HEK293 (cell line): ENCODE data around the gene RNF126.
A peak's percentile ranks its signal among the peaks of the same experiment; 100 is the strongest.
"Not testable (repeated sequence)": the region's sequence is repeated elsewhere in the genome, so short reads cannot be mapped to it uniquely, and the experiment has no call there.

Experiments used
- CTCF ChIA-PET: fragments of 350-600 bp; formaldehyde crosslinking; extraction: SDS; loops from one replicate; lab custom pipeline; 2021; ENCODE audit warnings: antibody characterized with exemption; lab: Yijun Ruan, JAX
- POLR2A ChIA-PET: fragments of 300-600 bp; formaldehyde crosslinking; extraction: SDS; loops from one replicate; lab custom pipeline; 2020; ENCODE audit warnings: antibody characterized with exemption, inconsistent platforms; lab: Yijun Ruan, JAX
- H3K27ac ChIP-seq: fragments of 200-500 bp; sonication (Bioruptor generic); 2 replicates; pipeline ENCODE4 v1.5.1; 2014; ENCODE audit warnings: low read depth, low read length, control low read depth, inconsistent platforms; ENCODE audit errors: extremely low read depth
- H3K36me3 ChIP-seq, 2 experiments: fragments of 200-500 bp in 1 of 2; sonication (Bioruptor generic) in 1 of 2; 1 replicate in 1 of 2; 2 replicates in 1 of 2; pipeline ENCODE4 v1.5.1; 2014 to 2017; ENCODE audit warnings: inconsistent platforms in 2 of 2, low read length in 2 of 2; ENCODE audit not compliant: control insufficient read depth in 2 of 2, insufficient read depth in 1 of 2
- H3K4me1 ChIP-seq: fragments of 200-500 bp; sonication (Bioruptor generic); 2 replicates; pipeline ENCODE4 v1.5.1; 2014; ENCODE audit warnings: mild to moderate bottlenecking, low read length, inconsistent platforms; ENCODE audit not compliant: control insufficient read depth, insufficient read depth
- H3K4me3 ChIP-seq: 2 replicates; pipeline ENCODE4 v1.5.1; 2011; ENCODE audit warnings: low read depth, mild to moderate bottlenecking, control low read depth, low read length, moderate library complexity
- H3K9me3 ChIP-seq: fragments of 200-500 bp; sonication (Bioruptor generic); 2 replicates; pipeline ENCODE4 v1.5.1; 2014; ENCODE audit warnings: low read depth, low read length, inconsistent platforms; ENCODE audit not compliant: control insufficient read depth, insufficient read depth
- GLIS1 ChIP-seq: fragments of 450-650 bp; formaldehyde crosslinking; IDR thresholded peaks from 2 replicates; pipeline ENCODE4 v1.5.1; 2016; ENCODE audit warnings: missing biosample characterization, missing genetic modification characterization
- GLIS2 ChIP-seq: fragments of 450-650 bp; formaldehyde crosslinking; IDR thresholded peaks from 2 replicates; pipeline ENCODE4 v1.5.1; 2016; ENCODE audit warnings: missing biosample characterization, missing genetic modification characterization
- KLF1 ChIP-seq: fragments of 450-650 bp; formaldehyde crosslinking; IDR thresholded peaks from 2 replicates; pipeline ENCODE4 v1.5.1; 2016; ENCODE audit warnings: missing biosample characterization, missing genetic modification characterization
- KLF8 ChIP-seq: fragments of 450-650 bp; formaldehyde crosslinking; IDR thresholded peaks from 2 replicates; pipeline ENCODE4 v1.5.1; 2016; ENCODE audit warnings: missing biosample characterization, missing genetic modification characterization
- TCF7L2 ChIP-seq: IDR thresholded peaks from 2 replicates; pipeline ENCODE4 v1.6.1; 2011; ENCODE audit warnings: low read depth, mild to moderate bottlenecking, inconsistent platforms, low read length, moderate library complexity, borderline replicate concordance
- ZFHX2 ChIP-seq: fragments of 450-650 bp; formaldehyde crosslinking; conservative IDR thresholded peaks from 2 replicates; pipeline ENCODE4 v1.5.1; 2016; ENCODE audit warnings: missing biosample characterization, missing genetic modification characterization
- ZNF121 ChIP-seq: fragments of 450-650 bp; formaldehyde crosslinking; IDR thresholded peaks from 2 replicates; pipeline ENCODE4 v1.5.1; 2016; ENCODE audit warnings: missing biosample characterization, missing genetic modification characterization
- ZNF16 ChIP-seq: fragments of 450-650 bp; formaldehyde crosslinking; IDR thresholded peaks from 2 replicates; pipeline ENCODE4 v1.5.1; 2016; ENCODE audit warnings: low read depth, missing biosample characterization, missing genetic modification characterization
- ZNF514 ChIP-seq: fragments of 450-650 bp; formaldehyde crosslinking; IDR thresholded peaks from 2 replicates; pipeline ENCODE4 v1.5.1; 2016; ENCODE audit warnings: missing biosample characterization, missing genetic modification characterization
- ZNF548 ChIP-seq: fragments of 450-650 bp; formaldehyde crosslinking; IDR thresholded peaks from 2 replicates; pipeline ENCODE4 v1.5.1; 2016; ENCODE audit warnings: missing biosample characterization, missing genetic modification characterization
- ZNF561 ChIP-seq: fragments of 450-650 bp; IDR thresholded peaks from 2 replicates; pipeline ENCODE4 v1.5.1; 2018; ENCODE audit warnings: missing biosample characterization, missing genetic modification characterization, borderline replicate concordance
- ZNF585B ChIP-seq: fragments of 450-650 bp; formaldehyde crosslinking; IDR thresholded peaks from 2 replicates; pipeline ENCODE4 v1.5.1; 2016; ENCODE audit warnings: missing biosample characterization, missing genetic modification characterization
- ZNF621 ChIP-seq: fragments of 450-650 bp; formaldehyde crosslinking; IDR thresholded peaks from 2 replicates; pipeline ENCODE4 v1.5.1; 2017; ENCODE audit warnings: missing biosample characterization, missing genetic modification characterization
- TF ChIP-seq, protein P1 (sequence below): fragments of 450-650 bp; formaldehyde crosslinking; IDR thresholded peaks from 2 replicates; pipeline ENCODE4 v1.5.1; 2016; ENCODE audit warnings: missing biosample characterization, missing genetic modification characterization
- TF ChIP-seq, protein P2 (sequence below): fragments of 450-650 bp; formaldehyde crosslinking; IDR thresholded peaks from 2 replicates; pipeline ENCODE4 v1.5.1; 2016; ENCODE audit warnings: missing biosample characterization, missing genetic modification characterization

RNF126 gene

DNA sequence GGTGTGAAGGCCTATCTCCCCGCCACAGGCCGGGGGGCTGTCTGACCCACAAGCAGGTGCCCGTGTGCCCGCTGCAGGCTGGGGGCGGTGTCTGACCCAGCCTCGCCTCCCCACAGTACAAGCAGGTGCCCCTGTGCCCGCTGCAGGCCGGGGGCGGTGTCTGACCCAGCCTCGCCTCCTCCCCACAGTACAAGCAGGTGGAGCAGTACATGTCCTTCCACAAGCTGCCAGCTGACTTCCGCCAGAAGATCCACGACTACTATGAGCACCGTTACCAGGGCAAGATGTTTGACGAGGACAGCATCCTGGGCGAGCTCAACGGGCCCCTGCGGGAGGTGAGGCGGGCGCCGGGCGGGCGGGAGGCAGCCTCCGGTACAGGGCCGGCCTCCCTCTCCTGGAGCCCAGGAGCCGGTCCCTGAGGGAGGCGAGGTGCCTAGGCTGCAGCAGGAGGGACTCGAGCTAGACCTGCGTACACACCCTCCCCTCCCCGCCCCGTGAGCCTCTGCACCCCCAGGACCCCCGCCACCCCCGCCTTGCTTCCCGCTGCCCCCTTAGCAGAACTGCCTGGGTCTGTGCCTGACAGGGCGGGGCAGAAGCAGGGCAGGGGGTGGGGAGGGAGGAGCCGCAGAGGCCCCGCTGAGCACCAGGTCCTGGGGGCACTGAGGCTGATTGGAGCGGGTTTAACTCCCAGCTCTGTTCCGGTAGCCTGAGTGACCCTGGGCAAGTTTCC is 52.8 kb downstream of the RNF126 start:
- POLR2A ChIA-PET: interaction anchor here (0.6 kb wide), 1 partner anchor 52 kb away, joined by 3 read pairs; no protein-coding TSS in a partner anchor
- Histone ChIP-seq H3K9me3 (no peaks in the 10 kb centered on the region), H3K4me1 (no peaks in the 10 kb centered on the region), H3K36me3 (peaks cover 0 to 24% of the 10 kb centered on the region in 2 experiments; a peak in 2 of 3 replicates), H3K4me3 (no peak overlapping the region), H3K27ac (no peak overlapping the region)
- TF ChIP-seq ZFHX2: 0 out of 2 replicates have a peak, but pooled peaks have one; percentile 22
- TF ChIP-seq GLIS1: no peak
- TF ChIP-seq, protein P1, sequence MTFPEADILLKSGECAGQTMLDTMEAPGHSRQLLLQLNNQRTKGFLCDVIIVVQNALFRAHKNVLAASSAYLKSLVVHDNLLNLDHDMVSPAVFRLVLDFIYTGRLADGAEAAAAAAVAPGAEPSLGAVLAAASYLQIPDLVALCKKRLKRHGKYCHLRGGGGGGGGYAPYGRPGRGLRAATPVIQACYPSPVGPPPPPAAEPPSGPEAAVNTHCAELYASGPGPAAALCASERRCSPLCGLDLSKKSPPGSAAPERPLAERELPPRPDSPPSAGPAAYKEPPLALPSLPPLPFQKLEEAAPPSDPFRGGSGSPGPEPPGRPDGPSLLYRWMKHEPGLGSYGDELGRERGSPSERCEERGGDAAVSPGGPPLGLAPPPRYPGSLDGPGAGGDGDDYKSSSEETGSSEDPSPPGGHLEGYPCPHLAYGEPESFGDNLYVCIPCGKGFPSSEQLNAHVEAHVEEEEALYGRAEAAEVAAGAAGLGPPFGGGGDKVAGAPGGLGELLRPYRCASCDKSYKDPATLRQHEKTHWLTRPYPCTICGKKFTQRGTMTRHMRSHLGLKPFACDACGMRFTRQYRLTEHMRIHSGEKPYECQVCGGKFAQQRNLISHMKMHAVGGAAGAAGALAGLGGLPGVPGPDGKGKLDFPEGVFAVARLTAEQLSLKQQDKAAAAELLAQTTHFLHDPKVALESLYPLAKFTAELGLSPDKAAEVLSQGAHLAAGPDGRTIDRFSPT (tag by site-specific recombination): 0 out of 2 replicates have a peak, but pooled peaks have one; percentile 15
- TF ChIP-seq KLF1 (tag by site-specific recombination): peak; percentile 23; the same call in 1 of the 2 replicates
- CTCF ChIA-PET: no interaction called here

DNA sequence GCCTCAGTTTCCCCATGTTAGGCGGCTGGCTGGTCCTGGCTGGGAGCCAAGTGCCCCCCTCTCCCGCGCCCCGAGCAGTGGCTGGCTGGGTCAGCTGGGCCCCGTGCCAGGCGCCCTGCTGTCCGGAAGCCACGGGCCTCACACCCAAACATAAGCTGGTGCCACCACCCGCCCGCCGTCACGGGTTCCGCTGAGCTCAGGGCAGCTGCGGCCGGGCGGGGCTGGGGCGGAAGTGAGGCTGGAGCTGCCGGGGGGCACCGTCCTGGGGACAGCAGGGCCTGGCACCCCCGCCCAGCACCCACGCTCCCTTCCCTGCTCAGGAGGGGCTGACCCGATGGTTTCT is 54.0 kb downstream of the RNF126 start:
- no peaks in the 10 kb centered on the region for H3K4me1 ChIP-seq
- TF ChIP-seq GLIS2 (tag by site-specific recombination) (no peak), KLF1 (tag by site-specific recombination) (peak; percentile 79), ZNF548 (tag by site-specific recombination) (no peak), ZNF621 (tag by site-specific recombination) (no peak)
- TF ChIP-seq, all 188 proteins: peak for 1
- H3K27ac ChIP-seq: no peak overlapping the region
- ChIA-PET CTCF (no interaction called here), POLR2A (interaction anchor here (1.3 kb wide), 1 partner anchor 9 kb away, joined by 3 read pairs; no protein-coding TSS in a partner anchor)
- H3K36me3 ChIP-seq: peaks cover 0 to 12% of the 10 kb centered on the region in 2 experiments; a peak in 2 of 3 replicates
- H3K4me3 ChIP-seq: no peak overlapping the region
- no peaks in the 10 kb centered on the region for H3K9me3 ChIP-seq

DNA sequence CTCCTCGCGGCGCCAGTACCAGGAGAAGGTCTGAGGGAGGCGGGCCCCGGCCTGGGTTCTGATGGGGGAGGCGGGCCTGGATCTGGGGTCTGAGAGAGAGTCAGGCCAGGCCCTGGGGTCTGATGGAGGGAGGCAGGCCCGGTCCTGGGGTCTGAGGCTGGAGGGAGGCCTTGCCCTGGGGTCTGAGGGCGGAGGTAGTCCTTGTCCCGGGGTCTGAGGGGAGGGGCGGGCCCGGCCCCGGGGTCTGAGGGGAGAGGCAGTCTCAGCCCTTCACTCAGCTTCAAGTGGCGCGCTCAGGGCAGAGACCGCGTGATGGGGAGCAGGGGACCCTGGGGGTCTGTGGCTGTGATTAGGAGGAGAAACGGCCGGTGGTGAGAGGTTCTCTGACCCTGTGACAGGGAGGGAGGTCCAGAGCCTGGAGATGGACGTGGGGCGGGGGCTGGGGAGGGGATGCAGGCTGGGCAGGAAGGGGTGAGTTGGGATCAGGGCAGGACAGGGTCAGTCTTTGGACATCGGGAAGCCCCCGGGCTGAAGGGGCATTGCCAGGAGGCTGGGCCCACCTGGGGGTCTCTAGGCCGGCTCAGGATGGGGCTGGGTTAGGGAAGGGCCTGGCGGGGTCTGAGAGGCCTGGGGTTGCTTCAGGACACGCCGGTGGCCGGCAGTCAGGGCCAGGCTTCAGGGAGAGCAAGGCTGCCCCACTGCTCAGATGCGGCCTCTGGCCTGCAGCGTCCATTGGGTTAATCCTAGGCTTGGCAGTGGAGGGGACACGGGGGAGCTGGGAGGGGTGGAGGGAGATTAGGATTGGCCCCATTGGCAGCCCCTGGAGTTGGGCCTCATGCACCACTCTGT is 54.6 kb downstream of the RNF126 start:
- ChIA-PET CTCF (no interaction called here), POLR2A (interaction anchor here (1.3 kb wide), 1 partner anchor 9 kb away, joined by 3 read pairs; no protein-coding TSS in a partner anchor)
- Histone ChIP-seq H3K36me3 (peaks cover 0 to 12% of the 10 kb centered on the region in 2 experiments; a peak in 2 of 3 replicates), H3K4me3 (no peak overlapping the region), H3K27ac (no peak overlapping the region), H3K4me1 (no peaks in the 10 kb centered on the region), H3K9me3 (no peaks in the 10 kb centered on the region)
- no peak for TF ChIP-seq ZNF16 (tag by site-specific recombination)
- TF ChIP-seq ZNF514 (tag by site-specific recombination): no peak
- no peak for TF ChIP-seq ZNF585B
- no peak for TF ChIP-seq ZNF561 (tag by site-specific recombination)
- TF ChIP-seq ZNF121 (tag by site-specific recombination): no peak

DNA sequence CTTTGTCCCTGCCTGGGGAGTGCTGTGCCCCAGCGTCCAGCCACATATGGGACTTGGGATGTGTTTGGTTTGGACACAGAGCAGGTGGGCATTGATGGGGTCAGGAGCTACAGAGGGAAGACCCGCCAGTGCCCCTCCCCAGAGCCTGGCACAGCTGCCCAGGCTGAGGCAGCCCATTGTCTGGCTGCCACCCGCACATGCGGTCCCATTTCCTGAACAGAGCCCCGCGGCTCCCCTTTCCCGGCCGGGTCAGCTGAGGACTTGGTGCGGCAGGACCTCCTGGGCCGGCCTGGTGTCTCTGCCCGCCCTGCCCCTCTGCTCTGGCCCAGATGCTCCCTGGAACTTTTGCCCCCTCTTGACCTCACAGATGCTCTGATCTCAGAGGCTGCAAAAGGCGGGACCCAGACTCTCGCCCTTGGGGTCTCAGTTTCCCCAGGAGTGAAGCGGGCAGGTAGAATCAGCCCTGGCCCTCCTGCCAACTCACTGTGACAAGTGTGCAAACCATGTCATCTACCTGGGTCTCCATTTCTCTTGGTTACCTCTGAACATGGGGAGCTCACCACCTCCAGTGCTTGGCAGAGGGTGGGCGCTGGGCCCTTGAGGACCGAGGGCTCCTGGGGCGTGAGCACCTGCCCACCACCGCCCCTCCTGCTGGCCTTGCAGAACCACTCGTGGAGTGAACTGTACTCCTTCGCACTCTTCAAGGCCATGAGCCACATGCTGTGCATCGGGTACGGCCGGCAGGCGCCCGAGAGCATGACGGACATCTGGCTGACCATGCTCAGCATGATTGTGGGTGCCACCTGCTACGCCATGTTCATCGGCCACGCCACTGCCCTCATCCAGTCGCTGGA is 55.5 kb downstream of the RNF126 start:
- H3K4me3 ChIP-seq: no peak overlapping the region
- TF ChIP-seq KLF8 (peak; percentile 17; the same call in 1 of the 2 replicates), TCF7L2 (no peak)
- TF ChIP-seq, protein P2, sequence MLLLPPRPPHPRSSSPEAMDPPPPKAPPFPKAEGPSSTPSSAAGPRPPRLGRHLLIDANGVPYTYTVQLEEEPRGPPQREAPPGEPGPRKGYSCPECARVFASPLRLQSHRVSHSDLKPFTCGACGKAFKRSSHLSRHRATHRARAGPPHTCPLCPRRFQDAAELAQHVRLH (tag by site-specific recombination): peak; percentile 68; the same call in 1 of the 2 replicates
- peaks cover 0 to 6% of the 10 kb centered on the region in 2 experiments; a peak in 2 of 3 replicates for H3K36me3 ChIP-seq
- CTCF ChIA-PET: no interaction called here
- POLR2A ChIA-PET: no interaction called here
- no peak overlapping the region for H3K27ac ChIP-seq
- H3K4me1 ChIP-seq: no peaks in the 10 kb centered on the region
- no peaks in the 10 kb centered on the region for H3K9me3 ChIP-seq

DNA sequence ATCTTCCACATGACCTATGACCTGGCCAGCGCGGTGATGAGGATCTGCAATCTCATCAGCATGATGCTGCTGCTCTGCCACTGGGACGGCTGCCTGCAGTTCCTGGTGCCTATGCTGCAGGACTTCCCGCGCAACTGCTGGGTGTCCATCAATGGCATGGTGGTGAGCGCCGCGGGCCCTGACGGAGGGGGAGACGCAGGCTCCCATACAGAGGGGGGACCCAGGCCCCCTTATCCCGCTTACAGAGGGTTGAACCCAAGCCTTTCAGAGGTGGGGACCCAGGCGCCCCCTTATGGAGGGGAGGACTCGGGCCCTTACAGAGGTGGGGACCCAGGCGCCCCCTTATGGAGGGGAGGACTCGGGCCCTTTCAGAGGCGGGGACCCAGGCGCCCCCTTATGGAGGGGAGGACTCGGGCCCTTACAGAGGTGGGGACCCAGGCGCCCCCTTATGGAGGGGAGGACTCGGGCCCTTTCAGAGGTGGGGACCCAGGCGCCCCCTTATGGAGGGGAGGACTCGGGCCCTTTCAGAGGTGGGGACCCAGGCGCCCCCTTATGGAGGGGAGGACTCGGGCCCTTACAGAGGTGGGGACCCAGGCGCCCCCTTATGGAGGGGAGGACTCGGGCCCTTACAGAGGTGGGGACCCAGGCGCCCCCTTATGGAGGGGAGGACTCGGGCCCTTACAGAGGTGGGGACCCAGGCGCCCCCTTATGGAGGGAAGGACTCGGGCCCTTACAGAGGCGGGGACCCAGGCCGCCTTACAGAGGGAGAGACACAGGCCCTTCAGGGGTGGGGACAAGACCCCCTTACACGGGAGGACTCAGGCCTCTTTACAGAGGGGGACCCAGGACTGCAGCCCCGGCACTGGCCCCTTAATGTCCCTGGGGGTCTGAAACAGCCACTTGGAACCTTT is 57.7 kb downstream of the RNF126 start:
- H3K4me3 ChIP-seq, H3K27ac ChIP-seq, CTCF ChIA-PET, POLR2A ChIA-PET, H3K9me3 ChIP-seq, H3K36me3 ChIP-seq, H3K4me1 ChIP-seq: not testable (repeated sequence)
